Heart left ventricle (tissue), 16 donors: ENCODE data around the gene OOSP3. TPM values are rescaled to one million over a fixed set of nuclear protein-coding genes. Genes with fewer than 3 reads are reported as not detected.
"Not testable (repeated sequence)": the region's sequence is repeated elsewhere in the genome, so short reads cannot be mapped to it uniquely, and the experiment has no call there.

Experiments
- ATAC-seq, 4 donors: fragments of 200-7000 bp; cut with Tn5 transposase; one replicate each; pipeline ENCODE4 v1.9.1; 2020 to 2022; ENCODE audit warnings: moderate library complexity in 4 of 4, mild to moderate bottlenecking in 3 of 4, moderate number of reproducible peaks in 1 of 4
- DNase-seq, 5 donors: peaks; one replicate each; pipeline ENCODE4 v3.0.0-alpha.2; 2020
- H3K27ac ChIP-seq, 12 donors: fragments of 200-600 bp; sonication (generic) in 4 of 12; one replicate each; pipeline versions ENCODE4 v1.5.0 to v1.8.0; 2016 to 2022; ENCODE audit warnings: mild to moderate bottlenecking in 2 of 12
- H3K27me3 ChIP-seq, 9 donors: fragments of 200-600 bp; sonication (generic) in 2 of 9; one replicate each; pipeline versions ENCODE4 v1.5.1 to v1.8.0; 2016 to 2022; ENCODE audit warnings: mild to moderate bottlenecking in 3 of 9
- H3K36me3 ChIP-seq, 9 donors: fragments of 200-600 bp; sonication (generic) in 2 of 9; one replicate each; pipeline versions ENCODE4 v1.5.0 to v1.8.0; 2018 to 2022; ENCODE audit warnings: mild to moderate bottlenecking in 2 of 9
- H3K4me1 ChIP-seq, 12 donors: fragments of 200-600 bp; sonication (generic) in 4 of 12; one replicate each; pipeline versions ENCODE4 v1.5.0 to v1.8.0; 2016 to 2022; ENCODE audit warnings: mild to moderate bottlenecking in 3 of 12
- H3K4me3 ChIP-seq, 12 donors: fragments of 200-600 bp; sonication (generic) in 4 of 12; one replicate each; pipeline versions ENCODE4 v1.5.0 to v1.8.0; 2017 to 2022; ENCODE audit warnings: mild to moderate bottlenecking in 9 of 12, moderate library complexity in 4 of 12
- H3K9me3 ChIP-seq, 12 donors: fragments of 200-600 bp; sonication (generic) in 4 of 12; one replicate each; pipeline versions ENCODE4 v1.5.0 to v1.8.0; 2016 to 2022; ENCODE audit warnings: mild to moderate bottlenecking in 1 of 12
- CTCF ChIP-seq, 12 donors: fragments of 200-600 bp; sonication (generic) in 4 of 12; IDR thresholded peaks; one replicate each; pipeline versions ENCODE4 v1.5.0 to v1.8.0; 2018 to 2022; ENCODE audit warnings: antibody characterized with exemption in 12 of 12, mild to moderate bottlenecking in 5 of 12
- POLR2A ChIP-seq, 2 donors: fragments of 450-650 bp; IDR thresholded peaks; one replicate each; pipeline ENCODE4 v1.6.1; 2017; ENCODE audit warnings: antibody characterized with exemption in 2 of 2, mild to moderate bottlenecking in 2 of 2, moderate library complexity in 2 of 2
- WGBS, 4 donors: extraction: QIAGEN DNeasy Blood & Tissue Kit in 2 of 4; methylation state at CpG; one replicate each; pipeline versions ENCODE4 v1.1.5 to v1.1.7; 2013 to 2018; 5-methylcytosine and 5-hydroxymethylcytosine counted together
- intact Hi-C, 10 donors: fragments of 100-400 bp; cut with DNase I; formaldehyde crosslinking; loops; one replicate each; pipeline versions ENCODE4 v1.11.1 to v1.14.2; 2022
- polyA plus RNA-seq, 2 donors: library from polyadenylated mRNA; stranded (reverse); fragments of 200-250 nt; gene quantifications; one replicate each; pipeline ENCODE4 v1.2.3, GENCODE V29; 2013
- total RNA-seq, 9 donors: library from RNA; depleted of rRNA in 2 of 9; stranded (reverse); fragments of >200 nt in 2 of 9; fragmentation: NEBNext Ultra II Directional in 3 of 9; extraction: Animal tissue kit (Norgen Biotek cat#: 25700) in 3 of 9; gene quantifications; one replicate each; pipeline versions ENCODE4 v1.1.0 to v1.2.4, GENCODE V29; 2016 to 2023
- donor health status: ischemic (EF 13 %, LVEDD 7.1; RV severe dilation, severe dysfunction).
- donor health status: healthy with polysubstance abuse.
- donor health status: DM: no; HTN: yes; CAD: no.
- donor health status: DM: no; HTN: no; CAD: no.
- donor health status: ischemic (EF 25% LVEDD 6.9; RV normal size, moderate dysfunction).
- donor health status: ischemic (EF 25% LVEDD 5.7; RV mildly dilated, moderate dysfunction).
- donor health status: healthy.
- donor health status: DM: yes; HTN: yes; CAD: no.
- donor health status: ischemic (EF 35%, LVEDD 5.7; RV mildly dilated, moderate dysfunction).
- donor health status: nonischemic (EF 11% LVEDD 7.7; RV severe dilation, severe dysfunction).
- donor health status: DM: yes; HTN: yes; CAD: no.
- donor health status: PGD.
- donor health status: ischemic (EF 29% LVEDD 5.4; RV normal size, mild dysfunction).
- donor health status: nonischemic (EF 23%, LVEDD 6.1; RV moderate dilation, normal function).

OOSP3 gene
- total and polyA plus RNA-seq, 11 donors, result not detected

GRCh38 chr11:59847626-59848025, 31.0 kb upstream of the OOSP3 start:
- ATAC-seq (no peak), DNase-seq (no peak)
- WGBS, 4 donors, result 75 to 88% (median 83%) methylated on average over 3 of the region's 3 CpGs
- Histone ChIP-seq H3K27ac (no peak overlapping the region), H3K36me3 (no peaks in the 10 kb centered on the region), H3K4me1 (no peaks in the 10 kb centered on the region), H3K9me3 (peaks cover 0 to 3% (median 0%) of the 10 kb centered on the region in 12 donors), H3K27me3 (no peaks in the 10 kb centered on the region), H3K4me3 (no peak overlapping the region)
- no peak for TF ChIP-seq POLR2A (IDR thresholded peaks at IDR 0.05)
- intact Hi-C loops, result no loop called here

- H3K27ac ChIP-seq, H3K36me3 ChIP-seq, ATAC-seq, H3K4me3 ChIP-seq, H3K9me3 ChIP-seq, intact Hi-C loops, DNase-seq, H3K27me3 ChIP-seq, H3K4me1 ChIP-seq: not testable (repeated sequence)
- WGBS, 4 donors, result 64 to 86% (median 82%) methylated on average over 6 of the region's 6 CpGs
Measured at GRCh38 chr11:59848439-59848838, 30.1 kb upstream of the OOSP3 start.

GRCh38 chr11:59849129-59849528, 29.5 kb upstream of the OOSP3 start:
- ATAC-seq (no peak), DNase-seq (no peak)
- 53 to 61% (median 58%) methylated on average over 2 of the region's 2 CpGs for WGBS, 4 donors
- no peaks in the 10 kb centered on the region for H3K4me1 ChIP-seq
- no peak overlapping the region for H3K27ac ChIP-seq
- intact Hi-C loops, result no loop called here
- H3K9me3 ChIP-seq, result peaks cover 0 to 3% (median 0%) of the 10 kb centered on the region in 12 donors
- TF ChIP-seq POLR2A (IDR thresholded peaks at IDR 0.05), result no peak
- H3K4me3 ChIP-seq, result no peak overlapping the region
- H3K27me3 ChIP-seq, result no peaks in the 10 kb centered on the region
- no peaks in the 10 kb centered on the region for H3K36me3 ChIP-seq

GRCh38 chr11:59849551-59849950, 29.0 kb upstream of the OOSP3 start:
- H3K36me3 ChIP-seq, H3K9me3 ChIP-seq, intact Hi-C loops, H3K4me3 ChIP-seq, H3K4me1 ChIP-seq, ATAC-seq, DNase-seq, H3K27me3 ChIP-seq, H3K27ac ChIP-seq: not testable (repeated sequence)
- 87 to 99% (median 94%) methylated on average over 2 of the region's 2 CpGs for WGBS, 4 donors

DNA sequence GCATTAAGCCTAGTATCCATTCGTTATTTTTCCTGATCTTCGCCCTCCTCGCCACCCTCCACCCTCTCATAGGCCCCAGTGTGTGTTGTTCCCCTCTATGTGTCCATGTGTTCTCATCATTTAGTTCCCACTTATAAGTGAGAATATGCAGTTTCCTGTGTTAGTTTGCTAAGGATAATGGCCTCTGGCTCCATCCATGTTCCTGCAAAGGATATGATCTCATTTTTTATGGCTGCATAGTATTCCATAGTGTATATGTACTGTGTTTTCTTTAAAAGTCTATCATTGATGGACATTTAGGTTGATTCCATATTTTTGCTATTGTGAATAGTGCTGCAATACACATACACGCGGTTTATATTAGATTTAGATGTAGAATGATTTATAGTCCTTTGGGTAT, 27.2 kb upstream of the OOSP3 start:
- intact Hi-C loops, ATAC-seq, H3K4me1 ChIP-seq, H3K36me3 ChIP-seq, H3K4me3 ChIP-seq, H3K27ac ChIP-seq, H3K27me3 ChIP-seq, DNase-seq, H3K9me3 ChIP-seq: not testable (repeated sequence)
- WGBS, 4 donors, result 91 to 94% (median 92%) methylated on average over 5 of the region's 5 CpGs

DNA sequence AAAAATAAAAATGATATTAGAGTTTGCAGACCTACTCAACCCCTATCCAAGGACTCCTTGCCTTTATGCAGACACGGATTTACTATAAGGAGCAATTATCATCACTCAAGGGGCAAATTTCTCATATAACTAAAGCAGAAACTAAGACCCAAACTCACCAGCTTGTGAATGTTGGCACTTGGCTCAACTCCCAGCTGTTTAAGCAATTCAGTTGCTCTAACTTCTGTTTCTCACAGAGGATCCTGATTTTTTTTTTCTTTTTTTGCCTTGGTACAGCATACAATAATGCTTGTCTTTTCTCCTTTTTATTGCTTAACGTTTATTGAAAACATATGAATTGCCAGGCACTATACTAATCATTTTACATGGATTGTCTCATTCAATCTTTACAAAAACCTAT, 23.7 kb upstream of the OOSP3 start:
- 56 to 72% (median 65%) methylated on average over 2 of the region's 2 CpGs for WGBS, 4 donors
- Histone ChIP-seq H3K9me3 (no peaks in the 10 kb centered on the region), H3K27me3 (no peaks in the 10 kb centered on the region), H3K4me1 (no peaks in the 10 kb centered on the region), H3K27ac (no peak overlapping the region), H3K4me3 (no peak overlapping the region), H3K36me3 (no peaks in the 10 kb centered on the region)
- no peak for TF ChIP-seq POLR2A (IDR thresholded peaks at IDR 0.05)
- intact Hi-C loops, result no loop called here
- DNase-seq (no peak), ATAC-seq (no peak)

DNA sequence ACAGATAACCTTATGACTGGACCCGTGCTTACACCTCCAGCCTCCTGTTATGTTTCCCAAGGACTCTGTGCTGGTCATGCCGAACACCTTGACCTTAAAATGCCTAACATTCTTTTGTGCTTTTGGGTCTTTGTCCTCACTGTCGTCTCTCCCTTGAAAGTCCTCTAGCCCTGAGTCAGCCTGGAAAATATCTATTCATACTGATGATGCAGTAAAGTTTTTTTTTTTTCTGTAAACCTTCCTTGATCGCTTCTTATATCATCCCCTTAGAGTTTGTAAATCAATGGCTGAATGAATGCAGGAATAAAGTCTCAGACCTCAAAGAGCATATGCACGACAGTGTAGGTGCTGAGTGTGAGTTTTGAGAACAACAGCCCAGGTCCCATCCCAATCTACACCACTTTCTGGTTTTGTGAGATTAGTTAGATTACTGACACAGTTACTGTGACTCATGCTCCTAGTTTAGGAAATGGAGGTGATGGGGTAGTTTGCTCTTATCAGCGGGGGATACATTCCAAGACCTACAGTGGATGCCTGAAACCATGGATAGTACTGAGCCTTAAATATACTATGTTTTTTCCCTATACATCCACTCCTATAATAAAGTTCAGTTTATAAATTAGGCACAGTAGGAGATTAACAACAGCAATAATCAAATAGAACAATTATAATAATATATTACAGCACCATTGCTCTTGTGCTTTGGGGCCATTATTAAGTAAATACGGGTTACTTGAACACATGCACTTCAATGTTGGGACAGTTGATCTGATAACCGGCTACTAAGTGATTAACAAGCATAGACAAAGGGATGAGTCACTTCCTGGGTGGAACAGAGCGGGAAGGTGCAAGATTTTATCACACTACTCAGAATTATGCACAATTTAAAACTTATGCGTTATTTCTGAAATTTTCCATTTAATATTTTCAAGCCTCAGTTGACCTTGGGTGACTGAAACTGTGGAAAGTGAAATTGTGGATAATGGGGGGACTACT, 20.8 kb upstream of the OOSP3 start:
- Histone ChIP-seq H3K27me3 (no peaks in the 10 kb centered on the region), H3K27ac (no peak overlapping the region), H3K4me1 (no peaks in the 10 kb centered on the region), H3K4me3 (no peak overlapping the region), H3K9me3 (no peaks in the 10 kb centered on the region), H3K36me3 (no peaks in the 10 kb centered on the region)
- ATAC-seq, result no peak
- no peak for DNase-seq
- 66 to 74% (median 72%) methylated on average over 10 of the region's 10 CpGs for WGBS, 4 donors
- TF ChIP-seq POLR2A (IDR thresholded peaks at IDR 0.05) (no peak), CTCF (IDR thresholded peaks at IDR 0.05) (no peak)
- intact Hi-C loops, result no loop called here
